NCI-H460 (cell line): ENCODE data around the gene KRTAP10-7. TPM values are rescaled to one million over a fixed set of nuclear protein-coding genes. Genes with fewer than 3 reads are reported as not detected.

ENCODE experiments used
- DNase-seq: peaks from one replicate; pipeline ENCODE4 v3.0.0-alpha.2; 2016; ENCODE audit warnings: low read depth; ENCODE audit errors: extremely low read depth
- total RNA-seq: library from RNA; depleted of rRNA; stranded (reverse); fragments of >200 nt; shearing (Covaris generic); gene quantifications from 2 replicates; pipeline ENCODE4 v1.2.3, GENCODE V29; 2014; rRNA removed

KRTAP10-7 gene
- total RNA-seq, 1 experiment from 2014 or later = not detected

DNA sequence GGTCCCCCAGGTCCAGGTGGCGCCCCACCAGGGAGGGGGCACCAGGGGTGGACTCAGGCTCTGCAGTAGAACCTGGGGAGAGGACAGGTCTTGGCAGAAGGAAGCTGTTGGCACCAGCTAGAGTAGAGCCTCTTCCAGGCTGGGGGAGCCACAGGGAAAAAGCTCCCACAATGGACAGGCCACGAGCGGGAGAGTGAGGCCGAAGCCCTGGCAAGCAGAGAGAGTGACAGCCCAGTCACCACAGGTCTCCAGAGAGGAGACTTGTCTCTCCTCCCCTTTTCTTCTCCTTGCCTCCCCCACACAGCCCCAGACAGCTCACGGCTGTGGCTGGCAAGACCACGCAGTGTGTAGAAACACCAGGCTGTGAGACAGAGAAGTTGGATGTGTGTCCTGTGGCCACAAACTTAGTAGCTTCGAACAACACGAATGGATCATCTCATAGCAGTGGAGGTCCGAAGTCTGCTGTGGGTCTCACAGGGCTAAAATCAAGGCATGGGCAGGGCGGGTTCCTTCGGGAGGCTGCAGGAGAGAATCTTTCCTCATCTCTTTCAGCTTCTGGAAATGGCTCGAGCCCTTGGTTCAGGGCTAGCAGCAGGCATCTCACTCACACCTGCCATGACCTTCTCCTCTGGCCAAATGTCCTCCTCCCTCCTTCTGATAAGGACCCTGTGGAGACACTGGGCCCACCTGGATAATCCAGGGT, 50.7 kb downstream of the KRTAP10-7 start:
- no peak for DNase-seq

Other genes starting within 250 kb of the KRTAP10-7 start
- gene TRPM2, start 247.0 kb upstream of the KRTAP10-7 start, total RNA-seq = 5.7 and 6.8 TPM in 2 replicates
- gene LRRC3, start 145.1 kb upstream of the KRTAP10-7 start, total RNA-seq = 0.47 and 0.92 TPM in 2 replicates
- gene KRTAP10-1, start 60.4 kb upstream of the KRTAP10-7 start, total RNA-seq = not detected in 2 replicates
- gene KRTAP10-2, start 49.1 kb upstream of the KRTAP10-7 start, total RNA-seq = not detected in 2 replicates
- gene KRTAP10-3, start 41.8 kb upstream of the KRTAP10-7 start, total RNA-seq = not detected in 2 replicates
- not detected in 2 replicates for gene KRTAP10-4, start 26.9 kb upstream of the KRTAP10-7 start, total RNA-seq
- gene KRTAP10-5, start 20.0 kb upstream of the KRTAP10-7 start, total RNA-seq = not detected in 2 replicates
- gene KRTAP10-6, start 8.1 kb upstream of the KRTAP10-7 start, total RNA-seq = not detected in 2 replicates
- gene KRTAP10-8, start 11.5 kb downstream of the KRTAP10-7 start, total RNA-seq = not detected in 2 replicates
- gene KRTAP10-9, start 26.5 kb downstream of the KRTAP10-7 start, total RNA-seq = not detected in 2 replicates
- not detected in 2 replicates for gene KRTAP10-10, start 36.8 kb downstream of the KRTAP10-7 start, total RNA-seq
- not detected in 2 replicates for gene KRTAP10-11, start 45.8 kb downstream of the KRTAP10-7 start, total RNA-seq
- not detected in 2 replicates for gene KRTAP12-4, start 54.1 kb downstream of the KRTAP10-7 start, total RNA-seq
- gene KRTAP12-3, start 57.3 kb downstream of the KRTAP10-7 start, total RNA-seq = not detected in 2 replicates
- gene KRTAP12-2, start 66.3 kb downstream of the KRTAP10-7 start, total RNA-seq = not detected in 2 replicates
- gene KRTAP12-1, start 81.6 kb downstream of the KRTAP10-7 start, total RNA-seq = not detected in 2 replicates
- gene KRTAP10-12, start 96.6 kb downstream of the KRTAP10-7 start, total RNA-seq = not detected in 2 replicates
- gene TSPEAR, start 111.0 kb downstream of the KRTAP10-7 start, total RNA-seq = 0.02 TPM in 1 of 2 replicates, not detected in the other
- gene UBE2G2, start 201.2 kb downstream of the KRTAP10-7 start, total RNA-seq = 66.5 and 76.3 TPM in 2 replicates
- gene SUMO3, start 217.5 kb downstream of the KRTAP10-7 start, total RNA-seq = 50.5 and 52.1 TPM in 2 replicates